Tongue (tissue), 2 donors: Measurements from ENCODE around the gene PLEKHH1. TPM values are rescaled to one million over a fixed set of nuclear protein-coding genes. Genes with fewer than 3 reads are reported as not detected.
A peak's percentile ranks its signal among the peaks of the same experiment; 100 is the strongest.

ENCODE experiments used
- DNase-seq: peaks from one replicate; pipeline ENCODE4 v3.0.0-alpha.2; 2015
- total RNA-seq: library from RNA; depleted of rRNA; stranded (reverse); fragments of >200 nt; gene quantifications from one replicate; pipeline ENCODE4 v1.2.3, GENCODE V29; 2014

The PLEKHH1 gene
- total RNA-seq, 1 donor from 2014 or later: 4.3 TPM

DNA sequence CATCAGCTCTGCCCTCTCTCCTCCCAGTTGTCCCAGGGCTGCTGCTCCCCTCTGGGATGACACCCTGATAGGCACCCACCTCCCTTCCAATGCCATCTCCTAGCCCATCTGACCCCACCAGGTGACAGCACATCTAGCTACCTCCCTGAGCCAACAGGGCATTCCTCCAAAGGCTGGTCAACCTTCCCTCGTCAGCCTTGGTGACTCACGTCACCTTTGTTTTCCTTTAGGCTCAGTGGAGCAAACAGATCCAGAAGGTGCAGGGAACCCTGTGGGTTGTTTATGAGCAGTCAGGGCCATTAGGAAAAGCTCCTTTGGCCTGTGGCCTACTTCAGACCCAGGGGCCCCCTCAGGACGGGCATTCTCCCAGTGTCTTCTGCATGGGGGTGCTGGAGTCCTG is 34.6 kb downstream of the PLEKHH1 start:
- no peak for DNase-seq

DNA sequence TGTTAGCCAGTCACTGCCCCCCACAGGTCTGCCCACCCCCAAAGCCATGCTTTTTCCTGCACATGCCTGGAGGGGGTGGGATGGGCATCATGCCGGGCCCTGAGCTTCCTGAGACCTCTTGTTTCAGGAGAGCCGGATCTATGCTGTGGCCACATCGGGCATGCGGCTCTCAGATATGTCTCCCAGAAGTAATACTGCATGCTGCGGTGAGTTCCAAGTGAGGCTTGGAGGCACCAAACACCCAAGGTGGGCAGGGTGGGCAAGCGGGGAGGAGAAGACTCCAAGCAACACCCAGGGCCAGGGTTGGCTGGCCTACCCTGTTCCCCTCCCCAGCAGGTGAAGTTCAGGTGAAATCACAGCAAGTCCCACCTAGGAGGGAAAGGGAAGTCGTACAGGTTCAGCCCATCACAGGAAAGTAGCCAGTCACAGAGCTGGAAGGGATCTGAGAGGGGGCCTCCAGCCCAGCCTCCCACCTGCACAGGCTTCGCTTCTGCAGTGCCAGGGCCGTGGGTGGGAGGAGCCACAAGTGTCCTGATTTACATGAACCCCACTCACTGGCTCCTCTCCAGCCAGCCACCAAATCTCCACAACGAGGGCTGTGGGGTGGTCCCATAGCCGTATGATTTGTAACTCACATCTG is 36.0 kb downstream of the PLEKHH1 start:
- no peak for DNase-seq

DNA sequence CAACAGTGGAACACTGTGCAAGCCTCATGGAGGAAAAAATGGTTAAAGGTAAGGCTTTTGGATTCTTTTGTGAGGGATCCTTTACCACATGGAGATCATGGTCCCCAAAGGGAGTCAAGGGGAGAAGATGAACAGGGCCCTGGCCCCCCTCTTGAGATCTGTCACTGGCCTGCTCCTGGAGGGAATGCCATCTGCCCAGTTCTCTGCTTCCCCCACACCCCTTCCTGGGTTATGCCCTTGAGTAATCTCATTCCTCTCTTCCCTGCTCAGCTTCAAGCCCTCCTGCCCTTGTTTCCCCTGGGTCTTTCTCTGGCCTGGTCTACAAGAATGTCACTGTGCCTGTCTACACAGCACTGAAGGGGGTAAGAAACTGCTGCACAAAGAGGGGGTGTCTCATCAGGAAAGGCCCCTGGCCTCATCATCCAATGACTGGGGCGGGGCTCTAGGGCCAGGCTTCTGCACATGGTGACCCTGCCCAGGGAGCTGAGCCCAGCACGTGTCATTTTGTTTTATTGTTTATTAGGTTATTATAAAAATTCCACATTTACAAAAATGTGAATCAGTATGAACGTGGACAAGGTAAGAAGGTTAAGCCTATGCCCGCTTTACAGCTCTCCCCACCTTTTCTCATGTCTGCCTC is 36.7 kb downstream of the PLEKHH1 start:
- DNase-seq: no peak

DNA sequence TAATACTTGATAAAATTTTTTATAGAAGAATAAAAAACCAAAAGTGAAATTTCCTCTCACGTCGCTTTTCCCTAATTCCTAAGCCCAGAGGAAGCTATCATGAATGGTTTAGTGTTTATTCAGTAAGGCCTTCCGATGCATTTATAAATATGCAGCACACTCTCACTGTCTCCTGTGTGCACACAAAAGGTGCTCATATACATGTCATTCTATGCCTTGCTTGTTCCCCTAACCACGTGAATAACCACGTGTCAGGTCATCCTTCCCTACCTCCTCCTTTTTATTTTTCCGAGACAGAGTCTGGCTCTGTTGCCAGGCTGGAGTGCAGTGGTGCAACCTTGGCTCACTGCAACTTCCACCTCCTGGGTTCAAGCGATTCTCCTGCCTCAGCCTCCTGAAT is 37.4 kb downstream of the PLEKHH1 start:
- DNase-seq: no peak

DNA sequence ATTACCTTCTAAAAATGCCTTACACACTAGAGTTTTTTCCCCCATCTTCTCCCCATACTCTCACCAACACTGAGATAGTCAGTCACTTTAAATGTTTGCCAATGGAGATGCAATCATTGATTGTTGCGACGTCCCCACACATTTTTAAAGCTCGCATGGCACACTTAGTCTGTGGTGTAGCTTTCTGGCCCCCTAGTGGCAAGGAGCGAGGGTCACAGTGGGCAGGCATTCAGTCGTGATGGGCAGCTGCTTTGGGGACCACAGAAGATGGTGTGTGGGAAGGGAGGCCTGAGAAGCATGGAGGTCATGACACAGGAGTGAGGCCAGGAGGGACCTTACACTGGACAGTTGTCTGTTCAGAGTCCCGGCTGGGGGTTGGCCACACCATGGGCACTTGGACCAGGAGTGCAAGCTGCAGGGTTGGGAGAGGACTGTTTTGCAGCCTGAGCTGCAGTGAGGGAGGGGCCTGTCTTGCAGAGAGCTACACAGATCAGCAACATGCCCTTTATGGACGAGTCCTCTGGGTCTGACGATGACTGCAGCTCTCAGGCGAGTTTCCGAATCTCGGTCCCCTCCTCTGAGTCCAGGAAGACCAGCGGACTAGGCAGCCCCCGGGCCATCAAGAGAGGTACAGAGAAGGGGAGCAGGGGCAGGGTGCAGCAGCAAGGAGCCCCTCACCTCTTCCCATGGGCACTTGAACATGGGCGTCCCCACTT is 38.3 kb downstream of the PLEKHH1 start:
- DNase-seq: peak; percentile 80

DNA sequence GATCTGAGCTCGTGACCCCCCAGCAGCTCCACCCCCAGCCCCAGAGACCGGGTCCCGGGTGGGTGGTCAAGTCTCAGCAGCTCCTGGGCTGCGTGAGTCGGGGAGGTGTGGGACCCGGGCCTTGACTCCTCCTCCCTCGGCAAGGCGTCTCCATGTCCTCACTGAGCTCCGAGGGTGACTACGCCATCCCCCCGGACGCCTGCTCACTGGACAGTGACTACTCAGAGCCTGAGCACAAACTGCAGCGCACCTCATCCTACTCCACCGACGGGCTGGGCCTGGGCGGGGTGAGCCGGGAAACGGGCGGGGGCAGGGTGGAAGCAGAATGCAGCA is 38.9 kb downstream of the PLEKHH1 start:
- no peak for DNase-seq

DNA sequence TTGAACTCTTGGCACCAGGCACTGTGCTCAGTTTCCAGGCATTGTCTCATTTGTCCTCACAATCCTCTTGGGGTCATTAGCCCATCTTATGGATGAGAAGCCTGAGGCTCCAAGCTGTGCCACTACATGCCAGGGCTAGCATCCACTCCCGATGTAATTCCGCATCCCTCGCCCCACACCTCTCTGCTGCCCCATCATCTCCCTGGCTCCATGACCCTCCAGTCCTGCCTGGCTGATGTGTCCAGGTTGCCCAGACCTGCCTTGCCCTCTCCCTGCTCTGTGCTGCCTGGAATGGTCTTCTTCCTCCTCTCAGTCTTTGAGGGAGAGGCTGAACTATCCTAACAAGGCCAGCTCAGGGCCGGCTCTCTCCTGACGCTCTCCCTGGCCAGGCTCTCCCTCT is 39.5 kb downstream of the PLEKHH1 start:
- DNase-seq: no peak

DNA sequence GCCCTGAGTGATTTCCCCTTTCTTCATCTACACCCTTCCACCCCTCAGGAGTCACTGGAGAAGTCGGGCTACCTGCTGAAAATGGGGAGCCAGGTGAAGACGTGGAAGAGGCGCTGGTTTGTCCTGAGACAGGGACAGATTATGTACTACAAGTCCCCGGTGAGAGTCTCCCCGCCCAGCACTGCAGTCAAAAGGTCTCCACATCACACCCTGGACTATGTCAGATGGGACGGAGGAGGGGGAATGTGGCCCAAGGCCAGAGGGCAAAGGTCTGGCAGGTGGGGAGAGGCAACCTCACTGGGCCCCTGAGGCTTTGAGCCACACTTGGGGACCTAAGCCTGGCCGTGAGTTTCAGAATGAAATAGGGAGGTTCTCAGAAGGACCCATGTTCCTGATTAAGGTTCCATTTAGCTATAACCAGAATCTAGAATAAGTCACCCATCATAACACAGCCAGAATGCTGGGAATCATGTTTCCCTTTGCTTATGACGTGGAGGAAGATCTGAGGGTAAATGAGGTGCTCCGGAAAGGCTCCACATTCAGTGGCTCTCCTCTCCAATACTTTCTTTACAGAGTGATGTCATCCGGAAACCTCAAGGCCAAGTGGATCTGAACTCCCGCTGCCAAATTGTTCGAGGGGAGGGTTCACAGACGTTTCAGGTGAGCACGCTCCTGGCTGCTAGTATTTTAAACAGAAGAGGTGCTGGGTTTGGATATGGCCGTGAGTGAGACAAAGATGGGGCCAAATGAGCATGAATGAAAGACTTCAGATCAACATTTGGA is 40.3 kb downstream of the PLEKHH1 start:
- no peak for DNase-seq

DNA sequence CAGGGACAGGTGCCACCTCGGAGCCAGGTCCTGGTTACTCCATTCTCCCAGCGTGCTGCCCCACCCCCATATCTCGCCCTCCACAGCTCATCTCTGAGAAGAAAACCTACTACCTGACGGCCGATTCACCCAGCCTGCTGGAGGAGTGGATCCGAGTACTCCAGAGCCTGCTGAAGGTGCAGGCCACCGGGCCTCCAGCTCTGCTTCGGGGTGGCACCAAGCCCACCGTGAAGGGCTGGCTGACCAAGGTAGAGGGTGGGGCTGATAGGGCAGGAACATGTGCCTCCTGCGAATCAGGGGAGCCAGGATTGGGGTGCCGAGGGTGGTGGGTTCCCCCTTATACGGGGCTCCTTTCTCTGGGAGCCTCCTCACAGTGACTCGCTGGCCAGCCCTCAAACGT is 41.1 kb downstream of the PLEKHH1 start:
- no peak for DNase-seq

DNA sequence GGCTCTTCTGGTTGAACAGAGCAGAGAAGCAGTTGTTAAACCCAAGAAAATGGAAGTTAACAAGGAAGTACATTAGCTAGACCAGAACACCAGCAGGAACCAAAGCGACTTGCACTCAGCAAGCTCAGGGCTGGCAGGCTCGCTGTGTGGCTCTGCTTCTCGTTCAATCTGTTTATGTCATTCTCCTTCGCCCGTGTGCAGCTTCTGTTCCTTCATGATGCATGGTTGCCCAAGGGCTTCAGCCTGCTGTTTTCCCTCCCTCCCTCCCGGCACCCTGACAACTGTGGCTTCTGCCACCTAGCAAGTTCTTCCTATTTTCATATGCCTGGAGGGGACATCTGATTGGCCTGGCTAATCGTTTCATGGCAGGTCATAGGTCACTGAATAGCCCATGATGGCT is 41.7 kb downstream of the PLEKHH1 start:
- no peak for DNase-seq

DNA sequence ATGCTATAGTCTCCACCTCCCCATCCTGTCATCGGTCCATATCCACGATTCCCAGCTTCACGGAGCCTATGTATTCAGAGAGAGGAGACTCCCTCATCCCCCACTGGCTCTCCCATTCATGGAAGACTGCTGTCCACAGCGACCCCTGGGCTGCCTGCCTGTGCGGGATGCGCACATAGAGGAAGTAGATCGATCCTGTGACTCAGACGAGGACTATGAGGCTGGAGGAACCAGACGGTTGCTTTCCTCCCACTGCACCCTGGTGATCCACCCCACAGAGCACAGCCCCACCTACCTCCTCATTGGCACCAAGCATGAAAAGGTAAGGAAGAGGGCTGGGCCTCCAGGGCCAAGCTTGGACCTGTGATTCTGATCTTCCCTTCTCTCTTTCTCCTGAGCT is 42.6 kb downstream of the PLEKHH1 start:
- DNase-seq: no peak

DNA sequence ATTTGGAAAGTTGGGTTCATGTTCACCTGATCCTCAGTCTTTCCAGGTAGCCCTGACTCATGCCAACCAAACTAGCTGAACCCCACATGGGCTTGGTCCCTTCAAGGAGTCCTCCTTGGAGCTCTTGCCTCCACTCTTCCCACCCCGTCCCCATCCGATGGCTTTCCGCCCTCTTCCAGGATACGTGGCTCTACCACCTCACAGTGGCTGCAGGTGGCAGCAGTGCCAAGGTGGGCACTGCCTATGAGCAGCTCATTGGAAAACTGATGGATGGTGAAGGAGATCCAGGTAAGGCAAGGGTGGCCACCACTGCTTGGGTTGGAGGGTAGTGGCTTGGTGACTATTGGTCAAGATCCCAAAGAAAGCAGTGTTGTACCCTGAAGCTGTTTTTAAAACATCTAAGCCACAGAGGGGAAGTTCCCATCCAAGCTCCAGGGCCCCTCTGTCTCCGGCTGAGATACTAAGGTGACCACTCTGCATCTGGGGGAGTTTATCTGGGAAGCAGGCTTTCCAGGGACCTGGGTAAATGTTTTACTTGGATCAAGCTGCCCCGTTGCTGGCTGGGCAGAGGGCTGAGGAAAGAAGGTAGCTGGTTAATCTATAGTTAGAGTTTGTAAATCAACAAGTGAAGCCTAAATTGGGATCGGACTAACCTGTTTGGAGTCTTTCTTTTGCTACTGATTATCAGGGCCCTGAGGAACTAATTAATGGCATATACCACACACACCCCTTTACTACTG is 43.3 kb downstream of the PLEKHH1 start:
- DNase-seq: no peak

DNA sequence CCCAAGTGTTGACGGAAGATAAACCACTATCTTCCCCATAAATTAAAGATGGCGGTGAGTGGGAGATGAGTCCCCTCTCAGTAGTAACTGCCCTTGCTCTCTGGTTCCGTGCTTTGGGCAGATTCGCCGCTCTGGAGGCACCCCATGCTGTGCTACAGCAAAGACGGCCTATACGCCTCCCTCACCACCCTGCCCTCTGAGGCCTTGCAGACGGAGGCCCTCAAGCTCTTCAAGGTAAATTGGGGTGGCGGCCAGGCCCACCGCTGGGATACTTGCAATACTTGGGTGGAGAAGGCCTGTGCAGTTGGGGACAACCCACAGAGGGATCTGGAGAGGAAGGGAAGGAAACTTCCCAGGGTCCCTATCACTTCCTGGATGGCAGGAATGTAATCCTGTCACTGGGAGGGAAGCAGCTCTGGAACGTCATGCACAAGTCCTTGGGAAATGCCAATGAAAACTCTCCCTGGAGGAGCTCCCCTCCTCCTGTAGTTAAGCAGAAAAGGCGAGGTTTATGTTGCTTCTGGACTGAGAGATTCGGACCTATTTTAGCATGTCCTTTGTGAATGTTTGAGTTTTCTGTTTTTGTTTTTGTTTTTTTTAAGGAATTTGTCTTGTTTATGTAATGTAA is 44.2 kb downstream of the PLEKHH1 start:
- no peak for DNase-seq

DNA sequence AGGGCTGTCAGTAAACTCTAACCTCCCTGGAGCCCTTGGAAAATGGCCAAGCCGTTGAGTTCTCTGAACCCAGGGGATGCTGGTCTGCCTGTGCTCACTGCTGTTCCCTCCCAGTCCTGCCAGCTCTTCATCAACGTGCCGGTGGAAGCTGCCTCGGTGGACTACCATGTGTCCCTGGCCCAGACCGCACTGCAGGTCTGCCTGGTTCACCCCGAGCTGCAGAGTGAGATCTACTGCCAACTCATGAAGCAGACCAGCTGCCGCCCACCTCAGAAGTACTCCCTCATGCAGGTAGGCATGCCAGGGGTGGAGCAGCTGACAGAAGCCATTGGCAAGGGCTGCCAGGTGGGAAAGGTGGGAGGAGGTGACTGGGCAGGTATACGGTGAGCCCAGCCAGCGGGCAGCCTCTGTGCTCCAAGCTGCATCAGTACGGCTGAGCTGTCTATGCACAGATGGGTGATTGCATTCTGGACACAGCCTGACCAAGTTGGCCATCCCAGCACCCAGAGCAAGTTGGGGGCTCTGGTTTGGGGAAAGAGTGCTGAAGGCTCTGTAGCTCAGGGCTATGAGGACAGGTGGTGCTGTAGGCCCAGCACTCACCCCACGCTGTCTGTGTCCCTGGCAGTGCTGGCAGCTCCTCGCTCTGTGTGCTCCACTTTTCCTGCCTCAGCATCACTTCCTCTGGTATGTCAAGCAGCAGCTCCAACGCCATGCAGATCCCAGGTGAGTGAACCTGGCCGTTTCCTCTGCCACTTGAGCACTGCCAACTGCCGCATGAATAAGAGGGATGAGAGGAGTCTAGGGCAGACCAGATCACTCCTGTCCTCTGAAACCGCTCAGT is 45.0 kb downstream of the PLEKHH1 start:
- DNase-seq: no peak

DNA sequence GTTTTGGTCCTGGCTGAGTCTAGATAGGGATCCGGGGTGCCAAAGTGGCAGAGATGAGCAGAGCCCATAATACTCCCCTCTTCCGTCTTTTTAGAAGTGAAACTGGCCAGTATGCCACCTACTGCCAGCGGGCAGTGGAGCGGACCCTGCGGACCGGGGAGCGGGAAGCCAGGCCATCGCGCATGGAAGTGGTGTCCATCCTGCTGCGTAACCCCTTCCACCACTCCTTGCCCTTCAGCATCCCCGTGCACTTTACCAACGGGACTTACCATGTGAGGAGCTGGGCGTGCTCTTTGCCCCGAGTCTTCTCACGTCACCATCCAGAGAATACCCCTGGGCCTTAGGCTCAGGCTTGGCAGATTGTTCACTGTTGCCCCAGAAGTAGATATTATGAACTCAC is 46.0 kb downstream of the PLEKHH1 start:
- no peak for DNase-seq

DNA sequence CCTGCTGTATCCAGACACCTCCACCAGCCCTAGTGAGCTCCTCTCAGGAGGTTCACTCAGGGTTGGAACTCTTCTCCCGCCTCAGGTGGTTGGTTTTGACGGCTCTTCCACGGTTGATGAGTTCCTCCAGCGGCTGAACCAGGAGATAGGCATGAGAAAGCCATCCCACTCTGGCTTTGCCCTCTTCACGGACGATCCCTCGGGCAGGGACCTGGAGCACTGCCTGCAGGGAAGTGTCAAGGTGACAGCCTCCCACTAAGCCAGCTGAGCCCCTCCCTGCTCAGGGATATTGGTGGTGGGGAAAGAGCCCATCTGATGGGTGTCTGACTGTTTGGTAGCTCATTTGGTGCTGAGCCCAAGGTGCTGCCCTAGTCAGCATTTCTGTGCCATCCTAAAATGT is 46.5 kb downstream of the PLEKHH1 start:
- DNase-seq: no peak

DNA sequence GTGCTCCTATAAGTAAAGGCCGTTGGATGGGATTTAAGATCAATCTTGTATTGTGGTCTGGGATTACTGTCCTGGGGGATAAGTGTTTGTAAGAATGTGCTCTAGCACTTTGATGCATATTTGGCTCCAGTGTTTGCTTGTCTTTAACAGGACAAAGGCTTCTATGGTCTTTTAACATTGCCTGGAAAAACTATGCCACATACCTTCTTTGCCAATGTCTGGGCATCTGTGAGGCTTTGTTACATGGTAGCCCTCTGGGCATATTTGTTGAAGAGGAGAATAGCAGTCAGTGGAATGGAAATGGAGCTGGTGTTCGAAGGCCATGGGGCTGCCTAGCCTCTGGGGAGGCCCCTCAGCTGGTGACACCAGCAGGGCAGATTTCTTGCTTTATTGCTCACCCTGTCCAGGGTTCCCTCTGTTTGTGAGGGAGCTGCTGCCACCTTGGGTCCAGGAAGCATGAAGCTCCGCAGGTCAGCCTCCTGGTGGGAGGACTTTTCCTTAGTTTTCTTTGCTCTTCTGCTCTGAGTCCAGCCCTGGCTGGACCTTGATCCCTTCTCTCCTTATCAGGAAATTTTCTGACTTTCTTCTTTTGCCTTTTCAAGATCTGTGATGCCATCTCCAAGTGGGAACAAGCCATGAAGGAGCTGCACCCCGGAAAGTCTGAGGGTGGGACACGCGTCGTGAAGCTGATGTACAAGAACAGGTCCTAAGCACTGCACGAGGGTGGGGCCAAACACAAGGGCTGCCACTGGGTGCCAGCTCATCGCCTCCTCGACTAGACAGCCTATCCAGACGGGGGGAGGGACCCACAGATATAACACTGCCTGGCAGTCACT is 47.5 kb downstream of the PLEKHH1 start:
- DNase-seq: no peak

DNA sequence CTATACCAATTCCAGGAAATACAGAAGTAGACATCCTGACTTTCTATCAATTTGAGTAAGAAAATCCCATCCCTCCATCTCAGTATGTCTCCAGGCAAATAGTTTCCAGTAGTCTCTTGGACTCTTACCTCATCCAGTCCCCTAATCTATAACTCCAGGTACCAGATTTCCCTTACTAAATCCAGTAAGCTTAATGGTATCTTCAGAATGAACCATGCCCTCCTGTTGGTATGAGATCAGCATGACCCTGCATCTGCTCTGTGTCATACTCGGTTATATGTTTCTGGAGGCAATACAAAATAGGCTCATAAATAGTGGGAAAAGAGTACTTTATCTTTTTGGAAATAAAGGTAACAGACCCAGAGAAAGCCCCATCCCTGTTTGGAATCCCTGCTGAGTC is 48.6 kb downstream of the PLEKHH1 start:
- no peak for DNase-seq

DNA sequence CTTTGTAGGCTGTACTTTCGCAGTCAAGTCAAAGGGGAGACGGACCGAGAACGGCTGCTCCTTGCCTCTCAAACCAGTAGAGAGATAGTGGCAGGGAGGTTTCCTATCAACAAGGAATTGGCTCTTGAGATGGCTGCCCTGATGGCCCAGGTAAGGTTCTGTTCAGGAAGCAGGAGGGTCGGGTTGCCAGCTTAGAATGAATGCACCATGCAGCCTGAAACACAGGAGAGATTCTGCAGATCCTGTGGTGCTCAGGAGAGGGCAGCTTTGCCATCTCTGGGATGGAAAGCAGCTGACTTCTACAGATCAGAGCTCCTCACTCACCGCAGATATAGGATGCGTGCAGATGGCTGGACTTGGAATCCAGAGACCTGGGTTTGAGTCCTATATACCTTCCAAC is 49.0 kb downstream of the PLEKHH1 start:
- DNase-seq: no peak
